HG03159 (cell line): ENCODE results near the gene RARB.
A peak's percentile ranks its signal among the peaks of the same experiment; 100 is the strongest.

Experiments
- ATAC-seq: cut with Tn5 transposase; IDR thresholded peaks from one replicate; pipeline ENCODE4 v1.9.1; 2021; ENCODE audit warnings: mild to moderate bottlenecking, moderate library complexity; ENCODE audit not compliant: unreplicated experiment

RARB gene

DNA sequence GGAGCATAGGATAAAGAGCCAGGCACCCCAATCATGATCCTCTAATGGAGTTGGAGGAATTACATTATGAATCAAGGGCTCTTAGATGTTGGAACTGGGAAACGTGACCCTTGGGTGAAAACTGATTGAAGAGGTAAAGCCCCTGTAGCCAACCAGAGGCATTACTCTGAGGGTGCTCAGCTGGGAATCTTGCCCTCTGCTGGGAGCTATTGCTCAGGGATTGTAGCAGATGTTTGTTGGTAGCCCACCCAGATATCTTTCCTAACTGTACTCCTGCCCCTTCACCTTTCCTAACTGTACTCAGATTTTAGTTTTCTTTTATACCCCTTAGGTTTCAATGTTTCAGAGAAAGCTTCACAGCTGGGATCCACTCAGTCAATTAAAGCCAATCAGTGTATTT lies 74.2 kb downstream of the RARB start:
- ATAC-seq: no peak

GRCh38 chr3:25503898-25504301 lies 75.8 kb downstream of the RARB start:
- no peak for ATAC-seq

DNA sequence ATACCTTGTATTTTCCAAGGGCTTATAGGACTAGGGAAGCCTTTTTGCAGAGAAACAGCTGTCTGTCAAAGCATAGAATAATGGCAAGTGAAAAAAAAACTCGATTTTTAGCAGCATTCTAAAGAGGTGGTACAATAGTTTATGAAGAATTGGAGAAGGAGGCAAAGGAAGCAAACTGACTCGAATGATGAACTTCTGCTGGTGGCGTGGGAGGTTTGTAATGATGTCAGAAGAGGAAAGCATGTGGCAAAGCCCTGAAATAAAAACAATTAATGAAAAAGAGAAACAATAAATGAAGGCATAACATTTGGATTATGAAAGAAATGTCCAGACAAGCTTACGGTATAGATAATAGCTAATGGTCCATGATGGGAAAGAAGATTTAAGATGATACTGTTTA lies 77.5 kb downstream of the RARB start:
- no peak for ATAC-seq

DNA sequence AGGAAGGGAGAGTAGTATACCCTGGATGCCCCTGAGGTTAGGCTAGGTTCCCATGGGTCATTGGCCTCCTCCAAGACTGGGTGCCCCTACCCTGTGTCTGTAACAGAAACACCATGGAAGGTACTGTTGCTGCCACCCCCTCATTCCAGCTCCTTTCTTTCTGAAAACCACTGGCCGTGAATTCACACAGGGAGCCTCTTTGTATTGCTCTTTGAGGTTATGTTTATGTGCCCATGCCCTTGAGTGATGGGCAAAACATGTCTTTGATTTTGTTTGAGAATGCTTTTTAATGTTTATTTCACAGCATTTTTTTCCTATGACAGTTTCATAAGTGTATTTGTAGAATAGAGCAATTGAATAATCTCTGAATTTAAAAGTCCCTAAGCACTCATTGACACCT lies 79.7 kb downstream of the RARB start:
- ATAC-seq: no peak

DNA sequence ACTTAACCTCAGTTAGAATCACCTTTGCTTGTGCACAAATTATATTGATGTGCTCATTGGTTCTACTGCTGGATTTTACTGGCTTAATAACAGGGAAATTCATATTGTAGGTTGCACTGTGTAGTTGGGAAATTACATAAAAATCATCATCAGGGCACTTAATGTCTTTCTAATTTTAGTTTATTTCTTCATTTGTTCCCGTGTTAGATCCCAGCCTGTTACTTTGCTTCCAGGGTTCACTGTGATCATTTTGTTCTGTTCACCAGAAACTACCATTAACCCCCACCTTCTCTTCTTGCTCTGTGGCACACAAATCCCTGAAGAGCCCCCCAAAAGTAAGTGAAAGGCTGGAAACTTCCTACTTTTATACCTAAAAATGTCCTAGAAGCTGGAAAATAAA lies 80.4 kb downstream of the RARB start:
- ATAC-seq: no peak

- no peak for ATAC-seq
Measured at GRCh38 chr3:25508901-25509300, 80.8 kb downstream of the RARB start.

GRCh38 chr3:25510797-25511196 lies 82.7 kb downstream of the RARB start:
- no peak for ATAC-seq

- ATAC-seq: no peak
Measured at GRCh38 chr3:25511972-25512721, 84.1 kb downstream of the RARB start.

DNA sequence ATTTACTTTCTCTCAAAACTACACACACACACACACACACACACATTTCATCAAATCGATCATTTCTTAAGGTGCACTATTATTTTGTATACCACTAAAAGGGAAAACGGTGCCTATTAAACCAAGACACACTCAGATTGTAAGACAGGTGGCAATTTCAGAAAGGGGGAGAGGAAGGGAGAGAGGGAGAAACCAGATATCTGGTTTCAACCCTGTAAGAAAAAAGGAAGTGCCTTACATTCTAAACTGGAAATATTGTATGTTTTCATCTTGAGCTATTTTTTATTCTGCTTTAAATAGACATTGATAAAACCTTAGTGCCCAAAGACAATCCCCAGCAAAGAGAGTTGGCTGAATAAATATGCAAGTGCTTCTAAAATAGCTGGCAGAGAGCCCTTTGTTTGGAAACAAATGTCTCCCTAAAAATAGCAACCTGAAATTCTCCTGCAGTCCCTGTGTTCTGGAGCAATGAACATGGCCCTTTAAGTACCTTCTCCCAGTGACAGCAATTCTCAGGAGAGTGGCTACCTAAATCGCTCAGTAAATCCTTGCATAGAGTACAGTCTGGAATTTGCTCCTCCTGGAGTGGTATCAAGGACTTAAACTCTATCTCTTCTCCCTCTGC lies 85.7 kb downstream of the RARB start:
- ATAC-seq: no peak

DNA sequence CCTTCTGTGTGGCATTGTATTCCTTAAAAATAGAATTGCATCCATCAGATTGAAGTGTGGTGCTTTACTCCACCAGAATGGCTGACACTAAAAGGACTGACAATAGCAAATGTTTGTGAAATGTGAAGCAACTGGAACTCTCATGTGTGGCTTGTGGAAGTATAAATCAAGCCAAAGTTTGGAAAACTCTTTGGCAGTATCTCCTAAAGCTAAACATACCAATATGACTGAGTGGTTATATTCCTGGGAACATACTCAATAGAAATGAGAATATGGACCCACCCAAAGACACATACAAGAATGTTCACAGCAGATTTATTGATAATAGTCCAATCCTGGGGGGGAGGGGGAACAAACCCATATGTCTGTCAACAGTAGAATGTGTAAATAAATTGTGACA lies 87.1 kb downstream of the RARB start:
- no peak for ATAC-seq

- ATAC-seq: no peak
Measured at GRCh38 chr3:25520926-25521559, 93.0 kb downstream of the RARB start.

DNA sequence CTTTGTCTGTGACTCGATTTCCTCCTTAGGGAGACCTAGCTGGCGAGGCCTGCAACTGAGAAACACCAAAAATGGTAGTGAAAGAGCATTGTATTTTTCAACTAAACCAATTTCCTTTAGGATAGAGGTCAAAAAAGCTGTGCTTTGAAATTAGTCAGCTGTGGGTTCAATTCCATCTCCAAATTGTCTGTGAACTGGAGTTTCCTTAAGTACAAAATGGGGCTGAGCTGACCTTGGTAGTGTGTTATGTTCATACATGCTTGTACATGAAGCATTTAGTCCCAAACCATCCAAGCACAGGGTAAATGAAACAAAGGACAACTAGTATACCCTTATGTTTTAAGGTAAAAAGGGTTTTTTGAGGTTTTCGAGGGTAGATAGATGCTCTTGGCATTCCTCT lies 99.3 kb downstream of the RARB start:
- ATAC-seq: no peak

- ATAC-seq: no peak
Measured at GRCh38 chr3:25527801-25528200, 99.7 kb downstream of the RARB start.

GRCh38 chr3:25531971-25532370 lies 103.9 kb downstream of the RARB start:
- no peak for ATAC-seq

DNA sequence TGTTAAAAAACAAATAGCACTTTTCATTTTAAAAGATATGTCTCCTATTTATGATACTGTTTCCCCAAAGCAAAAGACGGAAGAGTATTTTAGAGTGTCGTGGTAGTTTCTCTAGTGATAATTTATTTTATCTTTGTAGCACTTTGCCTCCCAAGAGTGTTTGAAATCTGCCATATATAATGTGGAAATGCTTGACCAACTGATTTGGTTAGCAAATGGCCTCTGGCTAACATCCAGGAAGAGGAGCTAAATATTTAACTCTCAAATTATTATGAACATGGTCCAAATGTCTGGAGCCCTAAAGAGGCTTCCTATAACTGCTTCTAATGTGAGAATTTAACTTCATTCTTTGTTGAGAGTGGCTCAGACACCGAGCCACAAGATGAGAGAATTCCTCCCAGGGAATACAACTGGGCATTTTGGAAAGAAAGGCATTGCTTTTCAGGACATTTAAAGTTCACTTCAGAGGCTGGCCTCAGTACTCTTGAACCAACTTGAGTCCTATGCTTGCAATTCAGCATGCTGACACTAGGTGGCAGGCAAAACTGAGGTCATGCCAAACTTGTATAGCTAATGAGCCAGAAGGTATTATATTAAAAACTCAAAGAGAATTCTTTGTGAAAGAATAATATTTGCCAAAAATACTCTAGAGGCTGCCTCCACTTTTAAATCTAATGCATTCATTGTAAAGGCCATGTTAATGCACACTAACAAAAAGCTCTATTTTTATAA lies 104.5 kb downstream of the RARB start:
- ATAC-seq: peak; percentile 79

DNA sequence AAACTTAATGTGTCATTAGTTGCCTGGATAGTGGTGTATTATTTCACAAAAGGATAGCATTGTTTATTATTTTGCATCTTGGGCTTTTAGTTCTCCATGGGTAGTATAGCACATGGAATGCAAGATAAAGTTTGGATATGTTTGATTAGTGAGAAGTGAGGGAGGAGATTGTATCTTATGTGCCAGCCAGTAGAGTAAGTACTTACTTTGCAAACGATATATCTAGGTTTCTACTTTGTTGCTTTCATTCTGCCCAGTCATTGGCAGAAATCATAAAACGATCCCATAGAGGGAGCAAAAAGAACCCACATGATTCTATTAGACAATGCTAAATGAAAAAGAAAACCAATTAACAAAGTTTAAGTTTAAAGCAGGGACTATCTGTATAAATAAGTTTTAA lies 105.3 kb downstream of the RARB start:
- ATAC-seq: no peak

- ATAC-seq: no peak
Measured at GRCh38 chr3:25534007-25534406, 105.9 kb downstream of the RARB start.

DNA sequence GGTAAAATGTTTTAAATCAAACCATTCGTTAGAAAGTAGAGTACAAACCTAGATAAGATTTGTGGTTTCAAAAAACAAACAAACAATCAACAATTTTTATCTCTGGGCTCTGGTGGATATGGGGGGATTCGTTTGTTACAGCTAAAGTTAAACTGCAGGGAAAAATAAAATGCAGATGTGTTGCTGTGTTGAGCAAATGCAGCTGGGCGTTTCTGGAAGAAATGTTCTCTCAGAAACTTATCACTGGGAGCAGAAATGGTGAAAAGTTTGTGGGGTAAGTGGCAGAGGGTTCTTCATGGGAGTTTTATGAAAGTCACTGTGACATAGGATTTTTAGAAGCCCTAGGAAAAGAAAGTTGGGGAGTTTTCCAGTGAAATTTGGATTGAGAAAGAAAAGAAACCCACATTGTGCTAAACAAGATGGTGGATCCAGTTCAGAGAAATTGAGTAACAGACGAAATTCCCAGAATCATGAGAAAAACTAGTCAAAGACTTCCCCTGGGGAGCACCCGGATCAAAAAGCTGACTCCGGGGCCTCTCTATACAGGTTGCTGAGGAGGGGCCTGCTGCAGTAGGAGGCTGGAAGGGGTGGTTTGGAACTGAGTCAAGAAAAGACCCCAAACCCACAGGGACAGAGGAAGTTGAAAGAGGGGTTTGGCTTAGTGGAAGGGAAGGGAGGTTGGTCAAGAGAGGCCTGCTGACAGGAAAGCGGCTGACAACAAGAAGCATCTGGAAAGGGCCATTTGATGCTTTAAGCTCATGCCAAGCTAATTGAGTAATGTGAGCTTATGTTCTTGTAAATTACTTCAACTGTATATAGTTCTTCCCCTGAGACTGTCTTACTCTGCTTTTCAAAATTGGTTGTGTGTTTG lies 108.7 kb downstream of the RARB start:
- no peak for ATAC-seq

- no peak for ATAC-seq
Measured at GRCh38 chr3:25537516-25537915, 109.5 kb downstream of the RARB start.

DNA sequence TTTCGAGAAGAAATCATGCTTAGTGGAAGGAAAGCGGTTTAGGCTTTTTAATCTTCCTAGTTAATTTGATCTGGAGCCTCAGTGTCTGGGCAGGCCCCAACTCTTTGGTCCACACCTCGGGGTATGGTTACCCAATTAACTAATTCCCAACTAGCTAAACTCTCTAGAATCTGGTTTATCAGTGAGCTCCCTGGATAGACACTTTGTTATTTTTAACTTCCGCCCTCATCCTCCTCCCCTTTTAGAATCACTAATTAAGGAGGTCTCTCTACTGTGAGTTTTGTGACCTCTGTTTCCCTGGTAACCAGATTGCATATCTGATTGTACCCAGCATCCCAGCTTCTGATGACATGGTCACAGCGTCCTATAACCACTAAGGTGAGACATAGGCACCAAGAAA lies 112.2 kb downstream of the RARB start:
- ATAC-seq: no peak
